Activated CD4-positive, alpha-beta memory T cell treated with anti-CD3 and anti-CD28 coated beads, Interleukin-2, amount 10 ng/mL, durations not matched to agents 7 days and 5 days (primary cell): ENCODE data around the gene CHST15. TPM values are rescaled to one million over a fixed set of nuclear protein-coding genes. Genes with fewer than 3 reads are reported as not detected.

Experiments used
- CTCF ChIA-PET: fragments of 350-600 bp; sonication (Branson Sonifier 250); formaldehyde crosslinking; loops from one replicate; lab custom pipeline; 2021; ENCODE audit warnings: antibody characterized with exemption, inconsistent platforms; lab: Charles Lee
- POLR2A ChIA-PET: fragments of 350-600 bp; sonication (Branson Sonifier 250); formaldehyde crosslinking; loops from one replicate; lab custom pipeline; 2021; ENCODE audit warnings: antibody characterized with exemption; lab: Charles Lee
- DNase-seq: peaks from one replicate; pipeline ENCODE4 v3.0.0-alpha.2; 2020
- H3K27ac Mint-ChIP-seq: one replicate; pipeline ENCODE4 v1.8.0; 2021; ENCODE audit warnings: mild to moderate bottlenecking, mixed read lengths
- H3K27me3 Mint-ChIP-seq: one replicate; pipeline ENCODE4 v1.8.0; 2021; ENCODE audit warnings: mixed read lengths
- H3K36me3 Mint-ChIP-seq: one replicate; pipeline ENCODE4 v1.8.0; 2021; ENCODE audit warnings: low read depth, mixed read lengths
- H3K4me1 Mint-ChIP-seq: one replicate; pipeline ENCODE4 v1.8.0; 2021; ENCODE audit warnings: mixed read lengths
- H3K4me3 Mint-ChIP-seq: one replicate; pipeline ENCODE4 v1.8.0; 2021; ENCODE audit warnings: mild to moderate bottlenecking, mixed read lengths
- H3K9me3 Mint-ChIP-seq: one replicate; pipeline ENCODE4 v1.8.0; 2021; ENCODE audit warnings: mixed read lengths
- total RNA-seq, 2 experiments: library from RNA; stranded (reverse); gene quantifications; one replicate each; pipeline ENCODE4 v1.2.3, GENCODE V29; 2021

The CHST15 gene
- total RNA-seq: under 1 TPM; 0.10 to 0.20 TPM

- Mint-ChIP-seq H3K4me1 (peaks cover 1% of the 10 kb centered on the region), H3K27ac (no peak within 1 kb of the TSS), H3K9me3 (no peaks in the 10 kb centered on the region), H3K36me3 (no peaks in the 10 kb centered on the region), H3K4me3 (no peak within 1 kb of the TSS), H3K27me3 (peaks cover 70% of the 10 kb centered on the region)
- ChIA-PET CTCF (no interaction called here), POLR2A (no interaction called here)
- no peak for DNase-seq
These were observed at the start of gene CHST15 for GRCh38 chr10:124092860-124093773. CHST15 (minus strand) TSS chr10:124093598; CDS start chr10:124046212, 47,386 bp downstream.

DNA sequence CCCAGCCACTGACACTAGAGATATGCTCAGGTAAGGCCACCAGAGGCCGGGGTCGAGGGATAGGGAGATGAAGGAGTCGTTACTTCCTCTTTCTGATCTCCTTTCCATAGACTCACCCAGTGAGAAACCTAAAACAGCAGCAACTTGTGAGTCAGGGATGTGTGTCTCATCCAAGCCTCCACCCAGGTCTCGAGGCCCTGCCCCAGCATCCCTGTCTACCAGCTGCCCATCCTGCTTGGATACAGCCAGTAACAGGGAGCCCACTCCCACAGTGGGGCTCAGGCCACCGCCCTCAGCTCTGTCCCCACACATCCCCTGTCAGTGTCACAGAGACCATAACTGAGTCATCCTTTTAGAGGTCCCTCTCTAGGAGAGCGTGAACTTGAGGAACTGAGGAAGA is 49.6 kb upstream of the CHST15 start:
- Mint-ChIP-seq H3K36me3 (no peaks in the 10 kb centered on the region), H3K27me3 (peaks cover 1% of the 10 kb centered on the region), H3K4me1 (no peaks in the 10 kb centered on the region), H3K4me3 (no peak overlapping the region), H3K27ac (no peak overlapping the region), H3K9me3 (no peaks in the 10 kb centered on the region)
- ChIA-PET POLR2A (no interaction called here), CTCF (no interaction called here)
- DNase-seq: no peak

DNA sequence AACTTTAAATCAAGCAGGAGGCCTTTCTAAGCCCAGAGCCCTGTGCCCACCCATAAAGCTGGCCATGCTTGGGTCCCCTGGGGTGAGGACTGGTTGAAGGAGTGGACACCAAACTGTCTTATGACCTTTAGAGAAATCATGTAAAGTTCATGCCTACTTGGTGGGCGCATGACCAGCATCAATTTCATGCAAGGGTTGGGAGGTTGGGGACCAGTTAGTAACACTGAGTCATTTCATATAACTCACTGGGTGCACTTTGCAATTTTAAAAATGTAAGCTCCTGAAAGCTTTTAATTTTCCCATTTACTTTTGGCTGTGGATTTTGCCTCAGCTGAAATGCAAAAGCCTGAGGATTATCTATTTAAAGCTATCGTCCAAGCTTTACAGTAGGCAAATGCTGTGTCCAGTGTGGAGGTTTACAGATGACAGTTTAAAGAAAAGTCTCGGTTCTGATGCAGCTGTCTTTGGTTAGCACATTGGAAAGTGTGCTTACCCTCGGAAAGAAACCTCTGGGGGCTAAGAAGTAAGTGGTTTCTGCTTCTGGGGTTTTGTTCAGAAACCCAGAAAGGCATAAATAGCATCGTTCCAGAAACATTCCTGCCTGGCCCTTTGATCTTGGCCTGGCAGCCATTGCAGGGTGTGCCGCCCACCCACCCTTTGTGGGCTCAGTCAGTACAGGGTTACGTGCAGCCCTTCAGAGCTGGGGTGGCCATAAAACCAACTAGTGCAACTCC is 48.8 kb upstream of the CHST15 start:
- Mint-ChIP-seq H3K9me3 (no peaks in the 10 kb centered on the region), H3K4me1 (no peaks in the 10 kb centered on the region), H3K36me3 (no peaks in the 10 kb centered on the region), H3K27ac (no peak overlapping the region), H3K4me3 (no peak overlapping the region), H3K27me3 (peaks cover 5% of the 10 kb centered on the region)
- ChIA-PET POLR2A (no interaction called here), CTCF (no interaction called here)
- DNase-seq: no peak

DNA sequence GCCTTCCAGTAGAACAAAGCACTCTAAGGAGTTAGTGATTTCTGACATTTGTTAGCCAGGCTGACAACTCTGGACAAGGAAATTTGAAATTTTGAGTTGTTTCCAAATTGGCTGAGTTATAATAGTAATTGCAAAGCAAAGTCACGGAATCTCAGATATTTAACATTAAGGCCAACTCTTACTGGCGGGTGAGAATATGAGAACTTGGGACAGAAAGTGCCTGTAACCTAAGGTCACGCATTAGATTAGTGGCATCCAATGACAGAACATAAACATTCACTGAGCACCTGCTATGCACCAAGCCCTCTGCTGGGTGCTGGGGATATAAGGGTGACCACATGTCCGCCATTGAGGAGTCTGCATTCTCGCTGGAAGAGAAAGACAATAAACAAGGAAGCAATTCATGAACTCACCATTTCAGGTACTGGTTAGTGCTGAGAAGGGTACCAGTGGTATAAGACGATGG is 45.5 kb upstream of the CHST15 start:
- ChIA-PET CTCF (no interaction called here), POLR2A (no interaction called here)
- Mint-ChIP-seq H3K9me3 (no peaks in the 10 kb centered on the region), H3K27me3 (peaks cover 9% of the 10 kb centered on the region), H3K4me1 (no peaks in the 10 kb centered on the region), H3K36me3 (no peaks in the 10 kb centered on the region), H3K4me3 (no peak overlapping the region), H3K27ac (no peak overlapping the region)
- no peak for DNase-seq

- no peaks in the 10 kb centered on the region for H3K36me3 Mint-ChIP-seq
- H3K27me3 Mint-ChIP-seq: peaks cover 9% of the 10 kb centered on the region
- no peak for DNase-seq
- ChIA-PET POLR2A (no interaction called here), CTCF (no interaction called here)
- H3K4me3 Mint-ChIP-seq: no peak overlapping the region
- H3K4me1 Mint-ChIP-seq: no peaks in the 10 kb centered on the region
- H3K9me3 Mint-ChIP-seq: no peaks in the 10 kb centered on the region
- no peak overlapping the region for H3K27ac Mint-ChIP-seq
These were observed 44.9 kb upstream of the CHST15 start for GRCh38 chr10:124138195-124138882.

DNA sequence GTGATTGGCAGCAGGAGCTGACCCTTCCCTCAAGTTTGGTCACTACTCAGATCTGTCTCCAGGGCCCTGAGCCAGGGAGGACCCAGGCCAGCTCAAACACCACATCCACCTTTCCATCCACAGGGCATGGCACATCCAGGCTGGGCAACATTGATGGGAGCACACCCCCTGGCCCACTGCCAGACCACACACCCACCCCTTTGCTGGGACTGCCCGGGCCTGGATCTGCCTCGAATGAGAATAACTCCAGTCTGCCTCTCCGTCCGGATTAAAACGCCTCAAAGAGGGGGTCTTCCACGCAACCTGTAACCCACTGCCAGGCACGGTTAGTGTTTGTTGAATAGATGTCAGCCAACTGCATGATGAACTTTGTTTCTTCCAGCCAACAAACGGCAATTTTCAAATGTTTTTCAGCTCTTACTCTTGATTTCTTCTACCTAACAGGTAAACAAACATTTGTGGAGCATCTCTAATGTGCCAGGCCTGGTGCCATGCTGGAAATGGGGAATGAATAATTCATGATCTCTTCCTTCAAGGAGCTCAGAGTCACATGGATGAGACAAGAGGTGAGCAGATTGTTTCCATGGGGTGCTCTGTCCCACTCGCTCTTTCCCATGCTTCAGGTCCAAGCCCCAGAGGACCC is 41.0 kb upstream of the CHST15 start:
- DNase-seq: no peak
- POLR2A ChIA-PET: no interaction called here
- H3K36me3 Mint-ChIP-seq: no peaks in the 10 kb centered on the region
- no peaks in the 10 kb centered on the region for H3K4me1 Mint-ChIP-seq
- peaks cover 8% of the 10 kb centered on the region for H3K27me3 Mint-ChIP-seq
- H3K4me3 Mint-ChIP-seq: no peak overlapping the region
- CTCF ChIA-PET: interaction anchor here (3.6 kb wide), 1 partner anchor 139 kb away, joined by 15 read pairs; no protein-coding TSS in a partner anchor
- H3K9me3 Mint-ChIP-seq: no peaks in the 10 kb centered on the region
- no peak overlapping the region for H3K27ac Mint-ChIP-seq

DNA sequence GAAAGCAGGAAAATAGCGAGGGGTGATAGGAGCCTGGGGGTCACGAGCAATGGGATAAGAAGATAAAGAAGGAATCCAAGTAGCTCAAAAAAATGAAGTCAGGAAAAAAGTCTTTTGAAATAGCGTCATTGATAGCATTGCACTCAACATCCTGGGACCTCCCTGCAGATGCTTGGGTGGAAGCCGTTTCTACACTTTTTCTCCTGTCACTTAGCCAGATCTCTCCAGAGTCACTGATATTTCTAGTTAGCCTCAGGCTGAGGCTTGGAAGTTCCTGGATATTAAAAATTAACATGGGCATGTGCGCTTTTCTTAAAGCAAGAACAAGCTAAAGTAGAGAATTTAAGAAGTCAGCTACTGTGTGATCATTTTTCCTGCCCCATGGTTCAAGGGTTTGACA is 39.5 kb upstream of the CHST15 start:
- H3K36me3 Mint-ChIP-seq: no peaks in the 10 kb centered on the region
- ChIA-PET CTCF (interaction anchor here (3.6 kb wide), 1 partner anchor 137 kb away, joined by 15 read pairs; no protein-coding TSS in a partner anchor), POLR2A (no interaction called here)
- DNase-seq: no peak
- no peak overlapping the region for H3K4me3 Mint-ChIP-seq
- peaks cover 8% of the 10 kb centered on the region for H3K27me3 Mint-ChIP-seq
- H3K9me3 Mint-ChIP-seq: no peaks in the 10 kb centered on the region
- H3K4me1 Mint-ChIP-seq: no peaks in the 10 kb centered on the region
- no peak overlapping the region for H3K27ac Mint-ChIP-seq

GRCh38 chr10:124132306-124132705 is 38.9 kb upstream of the CHST15 start:
- Mint-ChIP-seq H3K4me1 (no peaks in the 10 kb centered on the region), H3K4me3 (no peak overlapping the region), H3K9me3 (no peaks in the 10 kb centered on the region), H3K36me3 (no peaks in the 10 kb centered on the region), H3K27me3 (peaks cover 5% of the 10 kb centered on the region), H3K27ac (no peak overlapping the region)
- DNase-seq: no peak
- ChIA-PET POLR2A (no interaction called here), CTCF (no interaction called here)

GRCh38 chr10:124131172-124131571 is 37.8 kb upstream of the CHST15 start:
- Mint-ChIP-seq H3K27ac (no peak overlapping the region), H3K4me1 (no peaks in the 10 kb centered on the region), H3K4me3 (no peak overlapping the region), H3K27me3 (peaks cover 3% of the 10 kb centered on the region), H3K36me3 (no peaks in the 10 kb centered on the region), H3K9me3 (no peaks in the 10 kb centered on the region)
- no peak for DNase-seq
- CTCF ChIA-PET: no interaction called here
- POLR2A ChIA-PET: no interaction called here

- H3K27me3 Mint-ChIP-seq: peaks cover 3% of the 10 kb centered on the region
- DNase-seq: no peak
- CTCF ChIA-PET: interaction anchor here (0.8 kb wide), 1 partner anchor 259 kb away, joined by 3 read pairs; no protein-coding TSS in a partner anchor
- no peak overlapping the region for H3K27ac Mint-ChIP-seq
- H3K36me3 Mint-ChIP-seq: no peaks in the 10 kb centered on the region
- H3K9me3 Mint-ChIP-seq: no peaks in the 10 kb centered on the region
- no peak overlapping the region for H3K4me3 Mint-ChIP-seq
- POLR2A ChIA-PET: no interaction called here
- no peaks in the 10 kb centered on the region for H3K4me1 Mint-ChIP-seq
These were observed 37.0 kb upstream of the CHST15 start for GRCh38 chr10:124130198-124130900.

GRCh38 chr10:124129471-124129870 is 36.1 kb upstream of the CHST15 start:
- Mint-ChIP-seq H3K4me1 (no peaks in the 10 kb centered on the region), H3K4me3 (no peak overlapping the region), H3K27ac (no peak overlapping the region), H3K27me3 (no peaks in the 10 kb centered on the region), H3K36me3 (no peaks in the 10 kb centered on the region), H3K9me3 (no peaks in the 10 kb centered on the region)
- CTCF ChIA-PET: interaction anchor here (0.8 kb wide), 1 partner anchor 260 kb away, joined by 3 read pairs; no protein-coding TSS in a partner anchor
- POLR2A ChIA-PET: no interaction called here
- no peak for DNase-seq

GRCh38 chr10:124128811-124129145 is 35.4 kb upstream of the CHST15 start:
- POLR2A ChIA-PET: no interaction called here

More at GRCh38 chr10:124128811-124129145, 35.4 kb upstream of the CHST15 start:
- Mint-ChIP-seq H3K36me3 (no peaks in the 10 kb centered on the region), H3K27ac (no peak overlapping the region), H3K27me3 (no peaks in the 10 kb centered on the region), H3K9me3 (no peaks in the 10 kb centered on the region), H3K4me3 (no peak overlapping the region), H3K4me1 (no peaks in the 10 kb centered on the region)
- CTCF ChIA-PET: no interaction called here
- DNase-seq: no peak
